HFF-Myc (cell line): Measurements from ENCODE around the gene PHTF2.

Experiments
- DNase-seq: peaks from one replicate; pipeline ENCODE4 v3.0.0-alpha.2; 2011; ENCODE audit warnings: low read depth; ENCODE audit errors: extremely low read depth
- H3K4me3 ChIP-seq: replicated peaks from 2 replicates; pipeline ENCODE4 v1.5.1; 2011; ENCODE audit warnings: low read depth, mild to moderate bottlenecking, control low read depth, low read length
- CTCF ChIP-seq: IDR thresholded peaks from 2 replicates; pipeline ENCODE4 v1.5.1; 2012; ENCODE audit warnings: mild to moderate bottlenecking, low read depth, low read length, control low read depth; ENCODE audit errors: missing control alignments

Gene PHTF2

GRCh38 chr7:77824636-77825035 lies 26.1 kb downstream of the PHTF2 start:
- TF ChIP-seq CTCF = no peak
- no peak overlapping the region for H3K4me3 ChIP-seq
- no peak for DNase-seq

GRCh38 chr7:77825131-77825530 lies 26.6 kb downstream of the PHTF2 start:
- TF ChIP-seq CTCF = no peak
- H3K4me3 ChIP-seq = no peak overlapping the region
- no peak for DNase-seq

- no peak for DNase-seq
- TF ChIP-seq CTCF = no peak
- H3K4me3 ChIP-seq = no peak overlapping the region
Observed at GRCh38 chr7:77826300-77826699, 27.7 kb downstream of the PHTF2 start.

- no peak for DNase-seq
- H3K4me3 ChIP-seq = no peak overlapping the region
- no peak for TF ChIP-seq CTCF
Observed at GRCh38 chr7:77827999-77828398, 29.4 kb downstream of the PHTF2 start.

- TF ChIP-seq CTCF = no peak
- no peak overlapping the region for H3K4me3 ChIP-seq
- no peak for DNase-seq
Observed at GRCh38 chr7:77830649-77831355, 32.2 kb downstream of the PHTF2 start.

GRCh38 chr7:77831481-77831880 lies 32.9 kb downstream of the PHTF2 start:
- DNase-seq = no peak
- H3K4me3 ChIP-seq = no peak overlapping the region
- TF ChIP-seq CTCF = no peak

- no peak for TF ChIP-seq CTCF
- H3K4me3 ChIP-seq = no peak overlapping the region
- no peak for DNase-seq
Observed at GRCh38 chr7:77831953-77832352, 33.4 kb downstream of the PHTF2 start.
